Heart left ventricle (tissue), 16 donors: ENCODE measurements around the gene MAD2L2. TPM values are rescaled to one million over a fixed set of nuclear protein-coding genes. Genes with fewer than 3 reads are reported as not detected.

ENCODE experiments used
- ATAC-seq, 4 donors: fragments of 200-7000 bp; cut with Tn5 transposase; one replicate each; pipeline ENCODE4 v1.9.1; 2020 to 2022; ENCODE audit warnings: moderate library complexity in 4 of 4, mild to moderate bottlenecking in 3 of 4, moderate number of reproducible peaks in 1 of 4
- DNase-seq, 5 donors: peaks; one replicate each; pipeline ENCODE4 v3.0.0-alpha.2; 2020
- H3K27ac ChIP-seq, 12 donors: fragments of 200-600 bp; sonication (generic) in 4 of 12; one replicate each; pipeline versions ENCODE4 v1.5.0 to v1.8.0; 2016 to 2022; ENCODE audit warnings: mild to moderate bottlenecking in 2 of 12
- H3K27me3 ChIP-seq, 9 donors: fragments of 200-600 bp; sonication (generic) in 2 of 9; one replicate each; pipeline versions ENCODE4 v1.5.1 to v1.8.0; 2016 to 2022; ENCODE audit warnings: mild to moderate bottlenecking in 3 of 9
- H3K36me3 ChIP-seq, 9 donors: fragments of 200-600 bp; sonication (generic) in 2 of 9; one replicate each; pipeline versions ENCODE4 v1.5.0 to v1.8.0; 2018 to 2022; ENCODE audit warnings: mild to moderate bottlenecking in 2 of 9
- H3K4me1 ChIP-seq, 12 donors: fragments of 200-600 bp; sonication (generic) in 4 of 12; one replicate each; pipeline versions ENCODE4 v1.5.0 to v1.8.0; 2016 to 2022; ENCODE audit warnings: mild to moderate bottlenecking in 3 of 12
- H3K4me3 ChIP-seq, 12 donors: fragments of 200-600 bp; sonication (generic) in 4 of 12; one replicate each; pipeline versions ENCODE4 v1.5.0 to v1.8.0; 2017 to 2022; ENCODE audit warnings: mild to moderate bottlenecking in 9 of 12, moderate library complexity in 4 of 12
- H3K9me3 ChIP-seq, 12 donors: fragments of 200-600 bp; sonication (generic) in 4 of 12; one replicate each; pipeline versions ENCODE4 v1.5.0 to v1.8.0; 2016 to 2022; ENCODE audit warnings: mild to moderate bottlenecking in 1 of 12
- CTCF ChIP-seq, 12 donors: fragments of 200-600 bp; sonication (generic) in 4 of 12; IDR thresholded peaks; one replicate each; pipeline versions ENCODE4 v1.5.0 to v1.8.0; 2018 to 2022; ENCODE audit warnings: antibody characterized with exemption in 12 of 12, mild to moderate bottlenecking in 5 of 12
- POLR2A ChIP-seq, 2 donors: fragments of 450-650 bp; IDR thresholded peaks; one replicate each; pipeline ENCODE4 v1.6.1; 2017; ENCODE audit warnings: antibody characterized with exemption in 2 of 2, mild to moderate bottlenecking in 2 of 2, moderate library complexity in 2 of 2
- whole genome bisulfite sequencing, 4 donors: extraction: QIAGEN DNeasy Blood & Tissue Kit in 2 of 4; methylation state at CpG; one replicate each; pipeline versions ENCODE4 v1.1.5 to v1.1.7; 2013 to 2018; 5-methylcytosine and 5-hydroxymethylcytosine counted together
- intact Hi-C, 10 donors: fragments of 100-400 bp; cut with DNase I; formaldehyde crosslinking; loops; one replicate each; pipeline versions ENCODE4 v1.11.1 to v1.14.2; 2022
- long read RNA-seq, 3 donors: library from polyadenylated mRNA; unstranded; transcript quantifications; one replicate each; pipeline ENCODE4 v2.0.0, GENCODE V29; 2020 to 2021
- polyA plus RNA-seq, 2 donors: library from polyadenylated mRNA; stranded (reverse); fragments of 200-250 nt; gene quantifications; one replicate each; pipeline ENCODE4 v1.2.3, GENCODE V29; 2013
- total RNA-seq, 9 donors: library from RNA; depleted of rRNA in 2 of 9; stranded (reverse); fragments of >200 nt in 2 of 9; fragmentation: NEBNext Ultra II Directional in 3 of 9; extraction: Animal tissue kit (Norgen Biotek cat#: 25700) in 3 of 9; gene quantifications; one replicate each; pipeline versions ENCODE4 v1.1.0 to v1.2.4, GENCODE V29; 2016 to 2023
- donor health status: ischemic (EF 13 %, LVEDD 7.1; RV severe dilation, severe dysfunction).
- donor health status: healthy with polysubstance abuse.
- donor health status: DM: no; HTN: yes; CAD: no.
- donor health status: DM: no; HTN: no; CAD: no.
- donor health status: ischemic (EF 25% LVEDD 6.9; RV normal size, moderate dysfunction).
- donor health status: ischemic (EF 25% LVEDD 5.7; RV mildly dilated, moderate dysfunction).
- donor health status: healthy.
- donor health status: DM: yes; HTN: yes; CAD: no.
- donor health status: ischemic (EF 35%, LVEDD 5.7; RV mildly dilated, moderate dysfunction).
- donor health status: nonischemic (EF 11% LVEDD 7.7; RV severe dilation, severe dysfunction).
- donor health status: DM: yes; HTN: yes; CAD: no.
- donor health status: PGD.
- donor health status: ischemic (EF 29% LVEDD 5.4; RV normal size, mild dysfunction).
- donor health status: nonischemic (EF 23%, LVEDD 6.1; RV moderate dilation, normal function).

MAD2L2 gene
- 10 to 100 TPM; 15.9 to 47.1 (median 18.5) TPM for total RNA-seq
- 10 to 100 TPM; 17.2 to 54.2 TPM for polyA plus RNA-seq
- long read RNA-seq, donor 1, transcript MAD2L2-207 (9 exons, 1,118 nt): major isoform, 7 of 12 reads
- long read RNA-seq, donor 1, partial matches to known transcripts: 1 of 12 reads
- long read RNA-seq, donor 1, other reads (novel, unspliced or antisense): 3 of 12 reads
- long read RNA-seq, donor 2, transcript MAD2L2-207 (9 exons, 1,118 nt): major isoform, 26 of 35 reads
- long read RNA-seq, donor 2, partial matches to known transcripts: 1 of 35 reads
- long read RNA-seq, donor 2, other reads (novel, unspliced or antisense): 6 of 35 reads
- long read RNA-seq, donor 3, transcript MAD2L2-207 (9 exons, 1,118 nt): major isoform, 16 of 20 reads
- long read RNA-seq, donor 3, partial matches to known transcripts: 1 of 20 reads
- long read RNA-seq, donor 3, other reads (novel, unspliced or antisense): 3 of 20 reads

- intact Hi-C loops: loop anchor here in 1 of 10 donors (5.0 kb wide), 1 partner anchor 36 kb away; no protein-coding TSS in a partner anchor
- ATAC-seq (peak; percentile 90 to 98 (median 96)), DNase-seq (peak; percentile 90 to 93 (median 91))
- Histone ChIP-seq H3K4me1 (peaks cover 0 to 23% (median 13%) of the 10 kb centered on the region in 12 donors), H3K36me3 (peaks cover 0 to 10% (median 4%) of the 10 kb centered on the region in 9 donors), H3K9me3 (no peaks in the 10 kb centered on the region), H3K27me3 (peaks cover 0 to 12% (median 0%) of the 10 kb centered on the region in 9 donors), H3K27ac (peak within 1 kb of the TSS in 11 of 12 donors; percentile 74 to 93 (median 80)), H3K4me3 (peak within 1 kb of the TSS; percentile 74 to 97 (median 88))
- 0 to 2% (median 1%) methylated on average over 43 to 71 of the region's 71 CpGs for WGBS, 4 donors
- TF ChIP-seq CTCF (IDR thresholded peaks at IDR 0.05) (no peak), POLR2A (IDR thresholded peaks at IDR 0.05) (peak in 1 of 2 donors; percentile 63)
These were observed at the start of gene MAD2L2 for GRCh38 chr1:11681071-11681771. MAD2L2 (minus strand) TSS chr1:11681148; CDS start chr1:11680601, 547 bp downstream.

GRCh38 chr1:11730429-11730891 is 49.5 kb upstream of the MAD2L2 start:
- H3K27ac ChIP-seq: peak overlapping the region in 8 of 12 donors; percentile 20 to 93 (median 66)

More at GRCh38 chr1:11730429-11730891, 49.5 kb upstream of the MAD2L2 start:
- TF ChIP-seq CTCF (IDR thresholded peaks at IDR 0.05): no peak
- TF ChIP-seq POLR2A (IDR thresholded peaks at IDR 0.05): no peak
- H3K27me3 ChIP-seq: no peaks in the 10 kb centered on the region
- no peaks in the 10 kb centered on the region for H3K36me3 ChIP-seq
- peaks cover 0 to 69% (median 21%) of the 10 kb centered on the region in 12 donors for H3K4me1 ChIP-seq
- peak overlapping the region in 1 of 12 donors; percentile 34 for H3K4me3 ChIP-seq
- DNase-seq (peak in 1 of 5 donors; percentile 40), ATAC-seq (peak in 3 of 4 donors; percentile 26 to 61 (median 54))
- H3K9me3 ChIP-seq: no peaks in the 10 kb centered on the region
- intact Hi-C loops: loop anchor here in 3 of 10 donors (10.0 kb wide), 2 partner anchors 54 to 74 kb away; partner anchors contain the start of genes CLCN6 (in 2 of the 3) and MTHFR (in 2 of the 3)
- 53 to 72% (median 64%) methylated on average over 5 of the region's 5 CpGs for WGBS, 4 donors
